22Rv1 (cell line): ENCODE results near the gene DKK3.
A peak's percentile ranks its signal among the peaks of the same experiment; 100 is the strongest.

Experiments
- H3K27ac ChIP-seq: fragments of 450-650 bp; 2 replicates; pipeline ENCODE4 v1.5.1; 2017
- CTCF ChIP-seq: fragments of 450-650 bp; IDR thresholded peaks from 2 replicates; pipeline ENCODE4 v1.5.1; 2017; ENCODE audit warnings: mild to moderate bottlenecking
- ZFX ChIP-seq: fragments of 450-650 bp; IDR thresholded peaks from 2 replicates; pipeline ENCODE4 v1.6.1; 2017; ENCODE audit warnings: antibody characterized with exemption, borderline replicate concordance

Gene DKK3

GRCh38 chr11:11992257-11993212, 15.9 kb downstream of the DKK3 start:
- H3K27ac ChIP-seq: no peak overlapping the region
- TF ChIP-seq CTCF: no peak

GRCh38 chr11:11989774-11990744, 18.4 kb downstream of the DKK3 start:
- TF ChIP-seq CTCF: no peak
- H3K27ac ChIP-seq: no peak overlapping the region

GRCh38 chr11:11988681-11989261, 19.7 kb downstream of the DKK3 start:
- H3K27ac ChIP-seq: no peak overlapping the region
- no peak for TF ChIP-seq ZFX
- TF ChIP-seq CTCF: no peak

DNA sequence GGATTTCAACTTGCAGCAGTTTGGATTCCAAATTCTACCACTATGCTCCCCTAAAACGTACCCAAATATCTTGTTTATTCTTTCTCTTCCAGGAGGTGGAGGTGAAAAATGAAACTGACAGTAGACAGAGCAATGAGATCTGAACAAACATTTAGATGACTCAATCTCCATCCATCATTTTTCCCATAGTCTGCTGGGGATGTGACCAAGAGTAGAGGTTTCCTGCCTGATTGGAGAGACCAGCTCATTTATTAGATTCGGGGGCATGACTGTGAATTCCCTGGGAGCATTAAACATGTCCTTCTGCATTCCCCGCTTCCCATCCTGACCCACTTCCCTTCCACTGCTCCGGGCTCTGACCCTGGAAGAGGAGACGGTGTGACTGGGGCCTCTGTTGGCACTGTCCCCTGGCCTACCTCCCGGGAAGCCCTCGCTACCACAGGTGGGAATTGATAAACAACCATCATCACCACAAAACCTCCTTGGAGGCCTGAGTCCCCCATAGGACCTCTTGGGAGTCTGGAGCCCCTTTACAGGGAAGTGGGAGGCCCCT, 20.3 kb downstream of the DKK3 start:
- H3K27ac ChIP-seq: no peak overlapping the region
- TF ChIP-seq ZFX (no peak), CTCF (0 out of 2 replicates have a peak, but pooled peaks have one; percentile 0)

DNA sequence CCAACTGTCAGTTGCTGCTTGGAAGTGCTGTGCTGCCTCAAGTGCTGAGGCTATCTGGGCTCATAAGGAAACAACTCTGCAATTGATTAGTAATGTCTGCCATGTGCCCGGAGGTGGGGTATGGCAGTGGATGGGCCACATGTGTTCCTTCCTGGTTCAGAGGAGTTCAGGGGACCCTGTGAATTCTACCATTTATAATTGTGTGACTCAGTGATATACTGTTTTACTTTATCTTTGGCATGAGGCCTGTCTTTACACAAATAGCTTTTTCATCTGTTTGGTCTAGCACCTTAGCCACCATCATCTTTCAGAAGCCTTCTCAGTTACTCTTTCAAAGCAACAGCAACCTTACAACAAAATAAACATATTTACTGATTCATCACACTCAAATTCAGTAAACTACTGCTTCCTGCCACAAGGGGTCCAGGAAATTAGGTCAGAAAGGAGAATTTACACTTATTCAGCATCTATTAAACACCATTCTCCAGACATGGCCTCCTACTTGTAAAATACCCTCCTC, 20.9 kb downstream of the DKK3 start:
- TF ChIP-seq ZFX (no peak), CTCF (0 out of 2 replicates have a peak, but pooled peaks have one; percentile 7)
- H3K27ac ChIP-seq: no peak overlapping the region

GRCh38 chr11:11985954-11986949, 22.2 kb downstream of the DKK3 start:
- TF ChIP-seq CTCF (no peak), ZFX (no peak)
- H3K27ac ChIP-seq: no peak overlapping the region
